HG02610 (cell line): ENCODE results near the gene PLPP3.

Experiments
- ATAC-seq: cut with Tn5 transposase; IDR thresholded peaks from one replicate; pipeline ENCODE4 v1.9.1; 2021; ENCODE audit warnings: mild to moderate bottlenecking, moderate library complexity; ENCODE audit not compliant: unreplicated experiment

PLPP3 gene

GRCh38 chr1:56466538-56466937 lies 112.8 kb downstream of the PLPP3 start:
- no peak for ATAC-seq

DNA sequence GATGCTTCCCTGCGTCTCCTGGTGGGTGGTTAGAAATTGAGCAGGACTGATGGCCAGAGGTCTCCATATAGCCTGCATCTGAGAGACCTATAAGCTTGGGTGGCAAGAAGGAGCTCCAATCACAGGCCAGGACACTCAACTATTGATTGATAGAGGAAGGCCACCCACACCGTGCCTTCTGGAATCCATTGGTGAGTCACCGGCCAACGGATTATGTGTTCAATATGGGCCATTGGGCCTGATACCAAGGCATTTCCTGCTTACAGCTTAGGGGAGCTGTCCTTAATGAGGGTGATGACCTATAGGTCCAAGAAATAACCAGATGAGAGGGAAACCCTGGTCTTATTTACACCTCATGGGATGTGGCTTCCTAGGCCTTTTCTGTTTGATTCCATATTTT lies 115.1 kb downstream of the PLPP3 start:
- ATAC-seq, result no peak

DNA sequence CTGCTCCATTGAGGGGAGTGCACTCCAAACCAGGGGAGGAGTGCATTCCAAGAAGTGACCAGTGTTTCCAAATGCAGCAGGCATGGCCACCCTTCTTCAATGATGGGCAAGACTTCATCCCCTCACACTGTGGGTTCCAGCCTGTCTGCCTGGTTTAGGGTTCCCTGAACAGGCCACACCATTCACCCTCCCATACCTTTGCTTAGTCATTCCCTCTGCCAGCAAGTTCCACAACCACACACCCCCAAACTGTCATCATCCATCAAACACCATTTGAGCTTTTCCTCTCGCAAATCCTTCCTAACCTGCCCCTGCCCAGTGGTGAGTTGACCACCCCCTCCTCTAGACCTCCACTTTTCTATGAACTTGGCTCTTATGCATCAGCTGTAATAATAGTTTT lies 116.0 kb downstream of the PLPP3 start:
- no peak for ATAC-seq

GRCh38 chr1:56462209-56462608 lies 117.2 kb downstream of the PLPP3 start:
- no peak for ATAC-seq

DNA sequence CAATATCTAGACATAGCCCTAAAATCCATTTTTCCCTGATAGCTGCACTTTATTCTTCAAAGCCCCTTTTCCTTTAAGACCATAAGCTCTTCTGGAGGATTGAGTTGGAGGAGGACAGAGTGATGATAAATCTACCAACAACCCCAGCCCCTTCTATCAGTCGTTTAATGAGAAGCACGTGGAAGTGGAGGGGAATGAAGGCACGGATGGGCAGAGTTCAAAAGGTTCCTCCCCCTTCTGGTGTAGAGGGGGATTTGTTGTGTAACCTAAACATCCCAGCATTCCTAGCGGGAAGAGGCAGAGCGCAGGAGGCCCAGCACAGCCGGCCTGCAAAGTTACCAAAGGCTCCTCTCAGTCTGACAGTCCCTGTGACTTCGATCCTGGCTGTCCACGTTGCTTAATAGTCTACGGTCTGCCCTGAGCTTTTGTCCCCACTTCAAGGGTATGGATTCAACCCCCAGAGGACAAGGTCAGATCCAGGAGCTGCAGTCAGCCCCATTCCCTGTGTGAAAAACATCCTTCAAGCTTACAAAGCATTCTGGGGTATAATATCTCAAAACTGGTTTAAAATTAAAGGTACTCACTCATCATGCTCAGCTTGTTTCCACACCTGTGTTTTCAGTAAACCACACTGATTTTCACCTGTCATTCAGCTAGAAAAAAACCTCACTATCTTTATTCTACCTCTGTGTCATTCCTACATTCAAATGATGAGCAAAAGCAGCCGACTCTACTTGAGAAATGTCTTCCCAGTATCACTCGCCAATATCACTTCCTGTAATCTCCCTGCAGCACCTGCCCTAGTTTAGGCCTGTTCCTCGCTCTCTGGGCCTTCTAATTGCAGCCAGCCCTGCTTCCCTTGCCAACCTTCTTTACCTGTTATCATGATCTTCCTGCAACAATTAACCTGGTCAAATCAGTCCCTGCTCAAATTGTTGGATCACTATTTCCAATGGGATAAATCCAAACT lies 117.9 kb downstream of the PLPP3 start:
- ATAC-seq, result no peak

GRCh38 chr1:56459260-56459659 lies 120.1 kb downstream of the PLPP3 start:
- no peak for ATAC-seq

DNA sequence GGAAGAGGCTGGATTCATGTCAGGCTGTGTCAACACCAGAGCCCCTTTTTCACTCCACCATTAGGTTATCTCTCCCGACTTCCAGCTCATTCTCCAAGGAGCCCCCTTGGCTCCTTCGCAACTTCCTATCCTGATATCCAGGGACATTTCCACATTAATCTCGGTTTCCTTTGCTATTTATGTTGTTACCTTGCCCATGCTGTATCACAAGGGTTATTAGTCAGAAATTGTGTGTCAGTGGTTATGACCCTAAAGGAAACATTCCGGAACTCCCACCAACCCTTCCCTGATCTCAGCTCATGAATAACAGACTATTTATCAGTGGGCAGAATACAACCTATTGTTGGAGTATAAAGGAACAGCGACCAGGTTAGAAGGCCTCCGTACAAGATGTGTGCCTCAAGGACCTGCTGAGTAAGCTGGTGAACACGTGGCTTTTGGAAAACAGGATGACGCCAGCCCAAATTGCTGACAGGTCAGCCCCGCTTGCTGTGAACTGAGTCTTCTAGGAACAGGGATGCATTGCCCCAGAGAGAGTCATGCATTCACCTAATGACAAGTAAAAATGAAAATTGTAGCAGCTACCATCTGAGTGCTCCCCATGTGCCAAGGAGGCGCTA lies 121.5 kb downstream of the PLPP3 start:
- no peak for ATAC-seq

- ATAC-seq, result no peak
Observed at GRCh38 chr1:56456435-56457101, 122.8 kb downstream of the PLPP3 start.

GRCh38 chr1:56453417-56454078 lies 125.8 kb downstream of the PLPP3 start:
- no peak for ATAC-seq

- no peak for ATAC-seq
Observed at GRCh38 chr1:56453016-56453415, 126.3 kb downstream of the PLPP3 start.

DNA sequence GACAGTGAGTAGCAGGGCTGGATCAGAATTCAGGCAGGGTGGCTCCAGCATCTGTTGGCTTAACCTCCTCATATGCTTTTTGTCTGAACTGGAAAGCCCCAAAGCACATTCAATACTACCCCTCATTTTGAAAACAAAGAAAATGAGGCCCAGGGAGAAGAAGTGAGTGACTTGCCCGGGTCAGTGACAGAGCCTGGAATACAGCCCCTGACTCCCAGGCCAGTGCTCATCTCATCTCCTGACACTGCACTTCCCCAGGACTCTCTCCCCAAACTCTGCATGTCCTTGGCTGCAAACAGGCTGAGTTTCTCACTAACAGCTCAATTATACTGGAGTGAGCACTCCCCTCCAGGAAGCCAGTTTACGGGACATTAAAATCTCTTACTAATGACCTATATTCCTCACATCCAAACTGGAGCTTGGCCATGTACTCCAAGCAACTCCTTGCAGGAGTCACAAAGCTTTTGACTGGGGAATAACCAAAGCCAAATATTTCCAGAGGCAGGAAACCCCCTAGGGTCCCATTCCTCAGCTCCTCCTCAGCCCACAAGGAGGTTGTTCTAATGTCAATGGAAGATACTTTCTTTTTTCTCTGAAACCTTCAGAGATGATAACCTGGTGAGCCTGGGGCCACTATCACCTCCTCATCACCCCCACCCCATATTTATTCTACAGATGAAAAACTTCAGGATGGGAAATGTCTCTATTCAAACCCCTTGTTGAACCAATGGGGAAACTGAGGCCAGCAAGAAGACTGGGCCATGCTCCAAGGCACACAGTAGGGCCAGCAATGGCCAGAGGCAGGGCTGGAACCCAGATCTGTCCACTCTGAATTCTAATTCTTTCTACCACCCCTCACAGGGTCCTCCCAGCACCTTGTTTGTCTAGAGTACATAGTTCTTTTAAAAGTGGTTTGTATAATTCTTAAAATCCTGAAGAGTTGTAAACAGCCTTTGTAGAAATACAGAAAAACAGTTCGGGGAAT lies 127.0 kb downstream of the PLPP3 start:
- no peak for ATAC-seq

GRCh38 chr1:56451491-56451890 lies 127.9 kb downstream of the PLPP3 start:
- no peak for ATAC-seq

GRCh38 chr1:56450004-56450666 lies 129.2 kb downstream of the PLPP3 start:
- ATAC-seq, result no peak

DNA sequence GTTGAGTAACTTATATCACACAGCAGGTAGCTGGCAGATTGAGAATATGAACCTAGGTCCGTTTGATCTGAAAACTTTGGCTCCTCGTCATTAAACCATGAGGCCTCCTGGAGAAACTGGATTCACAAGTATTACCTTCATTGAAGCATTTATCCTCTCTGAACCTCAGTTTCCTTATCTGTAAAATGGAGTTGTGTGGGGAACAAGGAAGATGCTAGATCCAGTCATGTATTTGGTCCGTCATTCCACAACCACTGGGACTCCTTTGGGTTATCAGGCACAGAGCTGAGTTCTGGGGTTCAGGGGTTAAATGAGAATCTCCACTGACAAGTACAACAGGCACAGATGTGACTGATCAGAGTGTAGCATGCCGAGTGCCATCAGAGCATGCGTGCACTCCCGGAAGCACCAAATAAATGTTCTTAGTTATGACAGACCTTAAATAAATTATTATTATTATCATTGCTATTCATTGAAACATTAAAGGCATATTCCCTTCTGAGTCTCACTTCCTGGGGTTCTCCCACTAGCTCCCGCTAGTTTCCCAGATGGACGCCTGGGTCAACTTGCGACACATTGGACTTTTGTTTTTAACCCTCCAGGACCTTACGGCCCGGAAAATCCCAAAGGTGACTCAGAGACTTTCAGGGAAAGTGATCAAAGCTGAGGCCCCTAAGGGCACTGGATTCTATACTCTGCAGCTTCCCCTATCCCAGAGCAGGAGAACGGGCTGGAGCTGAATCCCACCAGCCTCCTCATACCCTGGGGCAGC lies 130.6 kb downstream of the PLPP3 start:
- ATAC-seq, result no peak

- no peak for ATAC-seq
Observed at GRCh38 chr1:56447823-56448222, 131.5 kb downstream of the PLPP3 start.

DNA sequence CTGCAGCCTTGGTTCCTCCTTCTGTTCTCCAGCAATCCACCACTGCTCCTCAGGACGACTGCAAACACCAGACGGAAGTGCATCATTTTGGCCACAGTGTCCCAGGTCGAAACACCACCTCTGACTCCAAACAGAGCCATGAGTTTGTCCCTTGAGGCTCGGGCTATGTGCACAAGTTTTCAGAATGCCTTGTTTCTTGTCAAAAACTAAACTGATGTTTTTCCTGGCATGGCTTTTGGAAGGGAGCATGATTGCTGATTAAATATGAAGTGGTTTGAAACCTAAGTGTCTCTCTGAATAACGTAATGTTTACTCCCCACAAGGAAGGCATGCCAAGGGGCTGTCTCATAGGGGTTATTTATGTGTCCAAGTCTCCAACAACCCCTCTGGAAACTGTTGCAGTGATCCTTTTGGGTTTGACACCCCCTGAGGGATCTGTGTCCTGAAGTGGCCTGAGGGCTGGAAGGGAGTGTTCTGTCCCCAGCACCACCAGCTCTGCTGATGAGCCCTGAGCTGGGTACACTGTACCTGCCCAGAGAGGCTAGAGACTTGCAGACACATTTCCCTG lies 132.7 kb downstream of the PLPP3 start:
- no peak for ATAC-seq

DNA sequence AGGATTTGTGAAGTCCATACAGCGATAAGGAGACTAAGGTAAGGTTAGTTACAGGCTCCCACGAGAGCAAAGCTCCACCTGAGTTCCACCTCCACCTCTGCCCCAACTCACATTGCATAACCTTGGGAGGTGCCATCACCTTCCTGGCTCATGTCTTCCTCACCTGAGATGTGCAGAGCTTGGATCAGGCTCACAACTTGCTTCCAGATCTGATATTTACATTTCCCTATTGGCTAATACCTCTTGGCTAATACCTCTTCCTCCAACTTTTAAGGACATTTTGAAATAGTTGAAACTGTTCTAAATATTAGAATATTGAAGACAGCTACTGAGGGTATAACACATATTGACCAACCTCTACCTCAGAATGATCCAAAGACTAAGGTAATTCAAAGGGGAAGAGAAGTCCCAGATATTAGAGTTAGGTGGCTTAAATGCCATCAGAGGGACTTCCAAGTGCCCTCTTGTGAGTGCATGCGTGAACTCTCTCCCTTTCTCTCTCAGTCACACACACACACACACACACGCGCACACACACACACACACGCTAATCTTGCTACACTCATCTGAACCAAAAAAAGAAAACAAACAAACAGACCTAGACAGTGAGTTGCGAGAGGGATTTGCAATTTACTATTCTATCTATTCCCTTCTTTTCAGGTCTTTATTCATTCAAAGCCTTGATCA lies 134.3 kb downstream of the PLPP3 start:
- ATAC-seq, result no peak
